OCI-M1 (cell line): ENCODE results near the gene SMG6.
"Not testable (repeated sequence)": the region's sequence is repeated elsewhere in the genome, so short reads cannot be mapped to it uniquely, and the experiment has no call there.

Experiments
- DNase-seq: peaks from one replicate; lab custom pipeline; 2025; lab: John Stamatoyannopoulos, UW

SMG6 gene

GRCh38 chr17:2263183-2264066, 40.2 kb downstream of the SMG6 start:
- DNase-seq, result no peak

GRCh38 chr17:2262135-2262587, 41.4 kb downstream of the SMG6 start:
- DNase-seq, result no peak

GRCh38 chr17:2259769-2260536, 43.6 kb downstream of the SMG6 start:
- peak; percentile 9 for DNase-seq

- not testable (repeated sequence) for DNase-seq
Measured at GRCh38 chr17:2258830-2259229, 44.8 kb downstream of the SMG6 start.

- DNase-seq, result no peak
Measured at GRCh38 chr17:2253768-2254406, 49.7 kb downstream of the SMG6 start.

- no peak for DNase-seq
Measured at GRCh38 chr17:2253362-2253761, 50.2 kb downstream of the SMG6 start.

- DNase-seq, result no peak
Measured at GRCh38 chr17:2251098-2251497, 52.5 kb downstream of the SMG6 start.

GRCh38 chr17:2250140-2251095, 53.2 kb downstream of the SMG6 start:
- no peak for DNase-seq

- no peak for DNase-seq
Measured at GRCh38 chr17:2247005-2247404, 56.6 kb downstream of the SMG6 start.

GRCh38 chr17:2244545-2245525, 58.8 kb downstream of the SMG6 start:
- DNase-seq, result peak; percentile 76

GRCh38 chr17:2243953-2244352, 59.6 kb downstream of the SMG6 start:
- DNase-seq, result no peak

- no peak for DNase-seq
Measured at GRCh38 chr17:2241823-2242222, 61.8 kb downstream of the SMG6 start.

GRCh38 chr17:2240541-2240940, 63.0 kb downstream of the SMG6 start:
- no peak for DNase-seq

- no peak for DNase-seq
Measured at GRCh38 chr17:2239882-2240430, 63.6 kb downstream of the SMG6 start.

GRCh38 chr17:2239170-2239551, 64.4 kb downstream of the SMG6 start:
- DNase-seq, result no peak

- DNase-seq, result no peak
Measured at GRCh38 chr17:2238432-2239169, 65.0 kb downstream of the SMG6 start.

- DNase-seq, result no peak
Measured at GRCh38 chr17:2237950-2238349, 65.6 kb downstream of the SMG6 start.

- no peak for DNase-seq
Measured at GRCh38 chr17:2237521-2237921, 66.1 kb downstream of the SMG6 start.

- DNase-seq, result no peak
Measured at GRCh38 chr17:2235792-2236366, 67.7 kb downstream of the SMG6 start.
